Lower leg skin (tissue), 3 donors: ENCODE data around the gene ASXL1.

Source experiments
- CTCF ChIP-seq, 3 donors: fragments of 450-650 bp; IDR thresholded peaks; one replicate each; pipeline ENCODE4 v1.5.1; 2016; ENCODE audit warnings: antibody characterized with exemption in 3 of 3, mild to moderate bottlenecking in 3 of 3, moderate library complexity in 2 of 3
- POLR2A ChIP-seq, 2 donors: fragments of 450-650 bp; IDR thresholded peaks; one replicate each; pipeline ENCODE4 v1.6.1; 2016 to 2017; ENCODE audit warnings: antibody characterized with exemption in 2 of 2, mild to moderate bottlenecking in 1 of 2, moderate library complexity in 1 of 2

DNA sequence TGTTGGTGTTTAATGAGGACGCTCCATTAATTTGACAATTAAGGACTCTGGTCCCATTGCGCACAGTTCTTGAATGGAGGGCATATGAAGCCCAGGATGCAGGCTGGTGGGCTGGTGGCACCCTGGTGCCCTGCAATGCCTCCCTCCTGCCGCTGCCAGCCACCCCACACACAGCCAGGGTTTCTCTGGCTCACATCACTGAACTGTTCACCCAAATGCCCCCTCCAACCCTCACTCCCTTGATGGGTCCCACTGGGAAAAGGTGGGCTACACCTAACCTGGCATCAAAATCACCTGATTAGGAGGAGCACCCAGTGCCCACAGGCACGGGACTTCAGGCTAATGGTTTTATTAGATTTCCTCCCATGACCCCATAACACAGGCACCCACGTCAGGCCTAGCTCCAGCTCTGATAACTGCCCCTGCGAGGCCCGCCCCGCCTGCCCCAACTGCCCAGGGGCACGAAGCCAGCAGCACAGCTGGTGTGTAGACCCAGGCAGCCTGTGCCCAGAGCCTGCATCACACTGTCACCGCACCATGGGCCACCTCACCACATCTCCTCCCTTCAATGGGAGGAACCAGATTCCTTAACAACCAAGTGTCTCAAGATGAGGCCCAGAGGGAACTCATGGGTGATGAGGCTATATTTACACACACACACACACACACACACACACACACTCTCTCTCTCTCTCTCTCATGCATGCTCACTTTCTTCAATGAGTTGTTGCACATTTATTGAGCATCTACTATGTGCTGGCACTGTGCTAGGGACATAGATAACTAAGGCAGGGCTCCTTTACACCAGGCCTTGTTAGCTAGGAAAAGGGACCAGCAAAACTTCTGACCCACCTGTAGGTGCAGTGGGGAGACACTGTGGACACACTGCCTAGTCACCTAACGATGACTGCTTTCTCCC is 119.7 kb downstream of the ASXL1 start:
- no peak for TF ChIP-seq CTCF (IDR thresholded peaks at IDR 0.05)
- TF ChIP-seq POLR2A (IDR thresholded peaks at IDR 0.05): no peak
